Hepatocyte (in vitro differentiated cells): Measurements from ENCODE around the gene AMER2. TPM values are rescaled to one million over a fixed set of nuclear protein-coding genes. Genes with fewer than 3 reads are reported as not detected.

ENCODE experiments used
- DNase-seq: peaks from one replicate; pipeline ENCODE4 v3.0.0-alpha.2; 2016; ENCODE audit warnings: low spot score
- H2AFZ ChIP-seq: fragments of 200-600 bp; sonication (generic); 2 replicates; pipeline ENCODE4 v1.6.0; 2016; ENCODE audit warnings: antibody characterized with exemption, mild to moderate bottlenecking
- H3K27ac ChIP-seq: fragments of 200-600 bp; sonication (generic); 2 replicates; pipeline ENCODE4 v1.5.1; 2016; ENCODE audit warnings: mild to moderate bottlenecking
- H3K27me3 ChIP-seq: fragments of 200-600 bp; sonication (generic); 2 replicates; pipeline ENCODE4 v1.6.1; 2016
- H3K36me3 ChIP-seq: fragments of 200-600 bp; sonication (generic); replicated peaks from 2 replicates; pipeline ENCODE4 v1.5.1; 2016; ENCODE audit warnings: low read depth; ENCODE audit not compliant: insufficient read depth
- H3K4me1 ChIP-seq: fragments of 200-600 bp; sonication (generic); 2 replicates; pipeline ENCODE4 v1.5.1; 2016; ENCODE audit warnings: mild to moderate bottlenecking, moderate library complexity; ENCODE audit not compliant: insufficient read depth
- H3K4me2 ChIP-seq: fragments of 200-600 bp; sonication (generic); 2 replicates; pipeline ENCODE4 v1.6.0; 2016
- H3K4me3 ChIP-seq: fragments of 200-600 bp; sonication (generic); 2 replicates; pipeline ENCODE4 v1.5.1; 2016; ENCODE audit warnings: mild to moderate bottlenecking
- H3K79me2 ChIP-seq: fragments of 200-600 bp; sonication (generic); 2 replicates; pipeline ENCODE4 v1.6.0; 2017; ENCODE audit warnings: mild to moderate bottlenecking
- H3K9me2 ChIP-seq: fragments of 200-600 bp; sonication (generic); replicated peaks from 2 replicates; pipeline ENCODE4 v1.6.0; 2017; ENCODE audit warnings: mild to moderate bottlenecking; ENCODE audit not compliant: insufficient read depth
- H3K9me3 ChIP-seq: fragments of 200-600 bp; sonication (generic); 2 replicates; pipeline ENCODE4 v1.5.1; 2016; ENCODE audit warnings: low read depth, mild to moderate bottlenecking
- H4K20me1 ChIP-seq: fragments of 200-600 bp; sonication (generic); 2 replicates; pipeline ENCODE4 v1.6.0; 2016; ENCODE audit warnings: mild to moderate bottlenecking; ENCODE audit not compliant: insufficient read depth, poor library complexity, severe bottlenecking
- EZH2 ChIP-seq: fragments of 200-600 bp; sonication (generic); IDR thresholded peaks from 2 replicates; pipeline ENCODE4 v1.6.1; 2016; ENCODE audit warnings: antibody characterized with exemption, mild to moderate bottlenecking, borderline replicate concordance
- EZH2phosphoT487 ChIP-seq: fragments of 200-600 bp; sonication (generic); IDR thresholded peaks from one replicate; pipeline ENCODE4 v1.6.1; 2018; ENCODE audit warnings: antibody characterized with exemption, mild to moderate bottlenecking, low read depth, moderate library complexity; ENCODE audit not compliant: unreplicated experiment, severe bottlenecking
- WGBS: methylation state at CpG from one replicate; pipeline ENCODE4 v1.1.6; 2016; ENCODE audit warnings: low lambda C conversion rate; ENCODE audit errors: missing lambda C conversion rate; 5-methylcytosine and 5-hydroxymethylcytosine counted together
- polyA plus RNA-seq: library from polyadenylated mRNA; unstranded; fragments of >200 nt; fragmentation: Nextera tagmentation; extraction: Ambion mirVana; gene quantifications from 2 replicates; pipeline ENCODE4 v1.2.1, GENCODE V29; 2016
- total RNA-seq: library from RNA; depleted of rRNA; stranded (reverse); fragments of >200 nt; gene quantifications from 2 replicates; pipeline ENCODE4 v1.2.3, GENCODE V29; 2014
- TF ChIP-seq, protein P1 (sequence below): fragments of 200-600 bp; sonication (generic); IDR thresholded peaks from 2 replicates; pipeline ENCODE4 v1.5.1; 2016; ENCODE audit warnings: antibody characterized with exemption, mild to moderate bottlenecking; ENCODE audit not compliant: poor library complexity

AMER2 gene
- total and polyA plus RNA-seq, 2 experiments from 2014 or later, result 0.02 to 0.23 TPM

GRCh38 chr13:25192936-25193335 lies 20.8 kb upstream of the AMER2 start:
- Histone ChIP-seq H2AFZ (no peak overlapping the region), H3K4me1 (no peaks in the 10 kb centered on the region), H3K36me3 (no peaks in the 10 kb centered on the region), H3K27ac (no peak overlapping the region), H3K4me3 (no peak overlapping the region), H3K79me2 (no peaks in the 10 kb centered on the region), H4K20me1 (no peaks in the 10 kb centered on the region), H3K27me3 (peaks cover 7% of the 10 kb centered on the region), H3K9me2 (no peaks in the 10 kb centered on the region), H3K9me3 (no peaks in the 10 kb centered on the region), H3K4me2 (no peak overlapping the region)
- TF ChIP-seq, protein P1, sequence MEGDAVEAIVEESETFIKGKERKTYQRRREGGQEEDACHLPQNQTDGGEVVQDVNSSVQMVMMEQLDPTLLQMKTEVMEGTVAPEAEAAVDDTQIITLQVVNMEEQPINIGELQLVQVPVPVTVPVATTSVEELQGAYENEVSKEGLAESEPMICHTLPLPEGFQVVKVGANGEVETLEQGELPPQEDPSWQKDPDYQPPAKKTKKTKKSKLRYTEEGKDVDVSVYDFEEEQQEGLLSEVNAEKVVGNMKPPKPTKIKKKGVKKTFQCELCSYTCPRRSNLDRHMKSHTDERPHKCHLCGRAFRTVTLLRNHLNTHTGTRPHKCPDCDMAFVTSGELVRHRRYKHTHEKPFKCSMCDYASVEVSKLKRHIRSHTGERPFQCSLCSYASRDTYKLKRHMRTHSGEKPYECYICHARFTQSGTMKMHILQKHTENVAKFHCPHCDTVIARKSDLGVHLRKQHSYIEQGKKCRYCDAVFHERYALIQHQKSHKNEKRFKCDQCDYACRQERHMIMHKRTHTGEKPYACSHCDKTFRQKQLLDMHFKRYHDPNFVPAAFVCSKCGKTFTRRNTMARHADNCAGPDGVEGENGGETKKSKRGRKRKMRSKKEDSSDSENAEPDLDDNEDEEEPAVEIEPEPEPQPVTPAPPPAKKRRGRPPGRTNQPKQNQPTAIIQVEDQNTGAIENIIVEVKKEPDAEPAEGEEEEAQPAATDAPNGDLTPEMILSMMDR, result no peak
- no peak for DNase-seq
- 88% methylated on average over 8 of the region's 8 CpGs for WGBS

DNA sequence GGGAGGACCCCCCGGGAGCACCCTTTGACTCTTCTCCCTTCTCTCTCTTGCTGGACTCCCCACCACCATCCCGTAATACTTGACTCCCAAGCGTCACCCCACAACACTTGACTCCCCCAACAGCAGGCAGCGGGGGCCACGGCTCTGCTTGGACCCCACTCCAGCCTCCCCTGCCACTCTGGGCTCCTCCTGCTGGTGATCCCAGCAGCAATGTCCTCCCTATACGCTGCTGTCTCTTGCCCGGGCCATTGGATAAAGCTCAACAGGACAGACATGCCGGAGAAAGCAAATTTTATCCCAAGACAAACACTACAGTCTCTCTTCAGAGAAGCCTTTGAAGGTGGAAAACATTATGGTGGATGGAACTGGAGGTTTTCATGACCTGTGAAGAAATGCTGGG lies 20.4 kb upstream of the AMER2 start:
- WGBS, result 91% methylated on average over 8 of the region's 8 CpGs
- TF ChIP-seq EZH2phosphoT487 (no peak), EZH2 (no peak)
- TF ChIP-seq, protein P1, result no peak

DNA sequence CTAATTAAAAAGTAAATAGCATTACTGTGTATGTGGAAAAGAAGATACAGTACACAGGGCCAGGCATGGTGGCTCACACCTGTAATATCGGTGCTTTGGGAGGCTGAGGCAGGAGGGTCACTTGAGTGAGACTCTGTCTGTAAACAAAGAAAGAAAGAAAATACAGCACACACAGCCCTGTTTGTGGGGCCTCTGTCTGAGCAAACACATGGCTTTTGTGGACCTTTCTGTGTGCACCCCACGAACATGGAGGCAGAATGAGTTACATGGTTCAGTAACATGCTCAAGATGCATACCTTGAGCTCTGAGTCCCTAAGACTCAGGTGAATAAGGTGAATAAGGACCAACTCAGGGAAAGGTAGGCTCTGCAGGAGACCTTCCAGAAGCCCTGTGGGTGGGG lies 20.0 kb upstream of the AMER2 start:
- no peaks in the 10 kb centered on the region for H3K9me2 ChIP-seq
- WGBS, result 84% methylated on average over 2 of the region's 2 CpGs
- DNase-seq, result no peak
- no peaks in the 10 kb centered on the region for H3K36me3 ChIP-seq
- no peaks in the 10 kb centered on the region for H3K79me2 ChIP-seq
- H3K4me2 ChIP-seq, result no peak overlapping the region
- no peaks in the 10 kb centered on the region for H3K9me3 ChIP-seq
- H3K4me3 ChIP-seq, result no peak overlapping the region
- H3K27me3 ChIP-seq, result peaks cover 7% of the 10 kb centered on the region
- H2AFZ ChIP-seq, result no peak overlapping the region
- H3K27ac ChIP-seq, result no peak overlapping the region
- TF ChIP-seq EZH2phosphoT487, result no peak
- TF ChIP-seq, protein P1, result no peak
- TF ChIP-seq EZH2, result no peak
- no peaks in the 10 kb centered on the region for H3K4me1 ChIP-seq
- no peaks in the 10 kb centered on the region for H4K20me1 ChIP-seq

More for the DNA sequence above, 20.4 kb upstream of the AMER2 start:
- H4K20me1 ChIP-seq, result no peaks in the 10 kb centered on the region
- no peak overlapping the region for H2AFZ ChIP-seq
- no peak overlapping the region for H3K4me2 ChIP-seq
- no peaks in the 10 kb centered on the region for H3K79me2 ChIP-seq
- H3K27me3 ChIP-seq, result peaks cover 7% of the 10 kb centered on the region
- H3K36me3 ChIP-seq, result no peaks in the 10 kb centered on the region
- H3K4me1 ChIP-seq, result no peaks in the 10 kb centered on the region
- H3K27ac ChIP-seq, result no peak overlapping the region
- no peak for DNase-seq
- H3K9me3 ChIP-seq, result no peaks in the 10 kb centered on the region
- no peaks in the 10 kb centered on the region for H3K9me2 ChIP-seq
- no peak overlapping the region for H3K4me3 ChIP-seq

DNA sequence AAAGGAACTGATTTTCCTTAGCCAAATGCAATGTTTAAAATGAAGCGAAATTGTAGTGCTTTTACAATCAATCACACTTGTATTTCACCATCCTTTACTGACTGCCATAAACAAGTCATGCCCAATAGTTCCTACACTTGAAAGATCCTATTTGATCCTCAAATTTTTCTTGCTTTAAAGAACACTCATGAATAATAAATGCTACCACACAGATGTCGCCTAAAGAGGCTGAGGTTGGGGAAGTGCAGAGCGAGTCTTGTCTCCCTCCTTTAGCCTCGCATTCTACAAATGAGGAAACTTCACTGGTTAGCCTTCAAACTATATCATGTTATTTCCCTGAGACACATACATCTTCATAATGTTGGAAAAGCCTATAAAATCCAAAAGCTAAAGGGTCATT lies 18.7 kb upstream of the AMER2 start:
- Histone ChIP-seq H3K27me3 (peaks cover 7% of the 10 kb centered on the region), H3K4me3 (no peak overlapping the region), H4K20me1 (no peaks in the 10 kb centered on the region), H3K4me2 (no peak overlapping the region), H3K9me3 (no peaks in the 10 kb centered on the region), H3K4me1 (no peaks in the 10 kb centered on the region), H3K36me3 (no peaks in the 10 kb centered on the region), H3K9me2 (no peaks in the 10 kb centered on the region), H3K79me2 (no peaks in the 10 kb centered on the region), H3K27ac (no peak overlapping the region), H2AFZ (no peak overlapping the region)
- 79% methylated on average over 4 of the region's 4 CpGs for WGBS
- DNase-seq, result no peak
- no peak for TF ChIP-seq EZH2phosphoT487
- TF ChIP-seq EZH2, result no peak
- TF ChIP-seq, protein P1, result no peak
